ENCODE results near the gene FIG4.
"Not testable (repeated sequence)": the region's sequence is repeated elsewhere in the genome, so short reads cannot be mapped to it uniquely, and the experiment has no call there.

The FIG4 gene

DNA sequence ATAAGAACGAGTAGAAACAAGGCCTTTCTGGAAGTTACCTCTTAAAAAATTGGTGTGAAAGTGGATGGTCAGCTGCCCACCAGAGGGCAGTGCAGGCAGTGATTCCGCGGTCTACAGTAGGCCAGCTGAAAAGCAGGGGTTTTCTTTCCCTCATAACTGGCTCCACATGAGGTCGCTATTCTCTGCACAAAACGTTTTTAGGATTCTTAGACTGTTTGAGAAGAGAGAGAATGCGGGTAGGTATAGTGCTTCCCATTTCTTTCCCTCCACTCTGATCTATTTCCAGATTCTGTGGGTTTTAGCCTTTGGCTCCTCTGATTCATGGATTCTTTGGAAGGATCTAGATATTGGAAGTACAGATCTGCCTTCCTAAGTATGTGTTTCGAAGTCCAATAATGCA, 14.2 kb downstream of the FIG4 start:
- peak; percentile 80 to 94 (median 88) for DNase-seq

DNA sequence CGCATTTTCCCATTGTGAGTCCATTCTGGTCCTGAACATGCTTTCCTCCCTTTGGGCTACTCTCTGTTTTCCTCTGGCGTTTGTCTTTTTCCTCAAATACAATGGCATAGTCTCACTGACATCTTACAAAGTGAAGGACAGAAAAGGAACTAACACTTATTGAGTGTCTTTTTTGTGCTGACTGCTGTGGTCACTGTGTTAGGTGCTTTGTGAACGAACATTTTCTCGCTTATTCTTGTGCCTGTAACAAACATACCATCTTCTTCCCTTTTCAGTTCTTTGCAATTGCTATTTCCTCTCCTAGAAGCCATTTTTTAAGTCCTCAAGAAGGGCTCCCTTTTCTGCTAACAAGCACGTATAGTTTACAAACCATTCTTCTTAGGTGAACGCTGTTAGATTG, 15.4 kb downstream of the FIG4 start:
- DNase-seq = no peak

DNA sequence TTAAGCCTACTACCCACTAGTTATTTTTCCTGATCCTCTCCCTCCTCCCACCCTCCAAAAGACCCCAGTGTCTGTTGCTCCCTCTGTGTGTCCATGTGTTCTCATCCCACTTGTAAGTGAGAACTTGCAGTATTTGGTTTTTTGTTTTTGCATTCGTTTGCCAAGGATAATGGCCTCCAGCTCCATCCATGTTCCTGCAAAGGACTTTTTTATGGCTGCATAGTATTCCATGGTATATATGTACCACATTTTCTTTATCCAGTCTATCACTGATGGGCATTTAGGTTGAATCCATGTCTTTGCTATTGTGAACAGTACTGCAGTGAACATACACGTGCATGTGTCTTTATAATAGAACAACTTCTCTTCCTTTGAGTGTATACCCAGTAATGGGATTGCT, 17.0 kb downstream of the FIG4 start:
- DNase-seq = not testable (repeated sequence)

DNA sequence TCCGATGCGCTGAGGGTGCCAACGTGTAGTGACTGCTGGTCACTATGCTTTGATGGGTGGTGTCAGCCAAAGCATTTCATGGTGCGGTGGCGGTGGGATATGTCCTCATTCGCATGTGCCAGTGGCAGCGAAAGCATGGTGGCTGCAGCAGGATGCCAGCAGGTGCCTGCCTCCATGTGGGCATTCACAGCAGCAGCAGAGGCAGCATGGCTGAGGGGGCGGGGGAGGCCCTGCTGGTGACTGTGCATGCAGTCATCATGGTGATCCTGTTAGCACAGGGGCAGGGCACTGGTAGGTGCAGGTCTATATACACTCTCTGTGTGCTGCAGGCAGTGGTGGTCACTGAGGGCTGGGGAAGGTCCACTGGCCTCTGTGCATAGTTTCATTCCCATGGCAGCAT, 22.0 kb downstream of the FIG4 start:
- no peak for DNase-seq

DNA sequence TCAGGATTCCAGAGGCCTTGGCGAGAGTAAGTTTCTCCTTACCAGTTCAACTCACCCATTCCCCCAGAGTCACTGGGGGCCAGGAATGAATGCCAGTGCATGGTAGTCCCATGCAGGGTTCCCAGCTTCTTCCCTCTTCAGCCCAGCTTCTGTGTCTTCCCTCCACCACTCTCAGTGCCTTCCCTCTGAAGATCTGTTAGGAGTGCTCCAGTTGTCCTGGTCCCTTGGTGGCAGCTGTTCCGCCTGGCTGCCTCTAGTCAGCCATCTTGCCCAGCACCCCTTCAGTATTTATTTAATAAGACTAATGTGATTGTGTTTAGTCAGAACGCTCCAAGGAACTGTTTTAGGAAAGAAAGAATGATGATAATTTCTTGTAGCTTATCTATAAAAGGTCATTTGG, 23.1 kb downstream of the FIG4 start:
- peak in 2 of 3 experiments; percentile 32 to 63 for DNase-seq

DNA sequence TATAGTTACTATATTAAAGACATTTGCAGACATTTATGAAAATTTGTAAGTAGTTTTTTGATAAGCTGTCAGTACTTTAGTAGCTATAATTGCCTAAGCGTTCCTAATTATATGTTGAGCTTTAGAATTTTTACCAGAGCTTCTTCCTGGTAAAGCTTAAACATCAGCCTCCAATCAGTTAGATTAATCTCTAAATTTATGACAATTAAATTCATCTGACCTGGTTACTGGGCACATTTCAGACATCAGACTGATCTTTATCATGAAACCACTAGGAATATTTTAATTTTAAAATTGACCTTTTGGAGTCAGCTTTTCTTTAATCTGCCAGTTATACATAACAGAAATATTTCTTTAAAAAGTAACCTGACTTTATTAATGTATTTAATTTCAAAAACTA, 23.5 kb downstream of the FIG4 start:
- no peak for DNase-seq

DNA sequence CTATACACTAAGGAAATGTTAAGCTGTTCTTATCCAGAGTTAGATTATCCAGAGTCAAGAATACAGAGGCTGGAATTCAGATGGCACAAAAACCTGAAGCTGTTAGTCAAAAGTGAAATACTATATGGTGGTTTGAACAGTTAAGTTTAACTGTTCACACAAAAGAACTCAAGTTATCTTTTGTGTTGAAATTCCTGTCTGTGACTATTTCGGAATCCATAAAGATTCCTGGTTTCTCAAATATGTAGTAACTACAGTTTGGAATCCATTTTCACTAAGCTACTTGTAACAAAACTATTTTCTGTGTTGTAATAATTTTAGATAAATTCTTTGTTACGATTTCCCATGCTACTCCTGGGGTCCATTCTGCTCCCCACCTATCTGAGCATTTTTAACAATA, 24.5 kb downstream of the FIG4 start:
- no peak for DNase-seq

DNA sequence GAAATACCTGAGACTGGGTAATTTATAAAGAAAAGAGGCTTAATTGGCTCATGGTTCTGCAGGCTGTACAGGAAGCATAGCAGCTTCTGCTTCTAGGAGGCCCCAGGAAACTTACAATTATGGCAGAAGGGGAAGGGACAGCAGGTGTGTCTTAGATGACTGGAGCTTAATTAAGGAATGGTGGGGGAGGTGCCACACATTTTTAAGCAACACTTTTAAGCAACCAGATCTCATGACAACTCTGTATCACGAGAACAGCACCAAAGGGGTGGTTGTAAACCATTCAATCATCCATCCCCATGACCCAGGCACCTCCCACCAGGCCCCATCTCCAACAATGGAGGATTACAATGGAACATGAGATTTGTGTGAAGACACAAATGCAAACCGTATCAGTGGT, 26.9 kb downstream of the FIG4 start:
- DNase-seq = peak in 1 of 3 experiments; percentile 6

DNA sequence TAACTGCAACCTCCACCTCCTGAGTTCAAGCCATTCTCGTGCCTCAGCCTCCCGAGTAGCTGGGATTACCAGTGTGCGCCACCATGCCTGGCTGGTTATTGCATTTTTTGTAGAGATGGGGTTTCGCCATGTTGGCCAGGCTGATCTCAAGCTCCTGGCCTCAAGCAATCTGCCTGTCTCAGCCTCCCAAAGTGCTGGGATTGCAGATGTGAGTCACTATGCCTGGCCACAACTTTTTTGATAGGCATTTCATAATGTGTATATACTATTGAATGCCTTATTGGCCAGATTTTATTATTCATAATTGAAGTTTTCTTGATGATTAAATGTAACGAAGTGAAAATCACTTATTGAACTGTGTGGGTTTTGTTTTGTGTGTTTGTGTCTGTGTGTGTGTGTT, 27.9 kb downstream of the FIG4 start:
- no peak for DNase-seq

DNA sequence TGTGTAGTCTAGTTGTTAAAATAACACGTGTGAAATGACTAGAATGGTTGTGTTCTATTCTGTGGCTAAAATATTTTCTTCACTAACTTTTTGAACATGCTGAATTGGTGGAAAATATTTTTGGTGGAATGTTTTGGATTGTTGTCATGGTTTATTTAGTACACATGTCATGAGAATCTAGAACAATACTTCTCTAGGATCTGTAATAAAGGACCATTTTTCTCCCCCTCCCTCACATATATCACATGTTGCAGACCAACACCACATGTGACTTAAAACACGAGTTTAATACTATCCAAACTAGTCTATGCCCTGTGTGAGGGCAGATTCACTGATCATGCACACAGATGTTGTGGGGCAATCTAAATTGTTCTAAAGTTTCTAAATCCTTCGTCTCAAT, 29.2 kb downstream of the FIG4 start:
- no peak for DNase-seq

DNA sequence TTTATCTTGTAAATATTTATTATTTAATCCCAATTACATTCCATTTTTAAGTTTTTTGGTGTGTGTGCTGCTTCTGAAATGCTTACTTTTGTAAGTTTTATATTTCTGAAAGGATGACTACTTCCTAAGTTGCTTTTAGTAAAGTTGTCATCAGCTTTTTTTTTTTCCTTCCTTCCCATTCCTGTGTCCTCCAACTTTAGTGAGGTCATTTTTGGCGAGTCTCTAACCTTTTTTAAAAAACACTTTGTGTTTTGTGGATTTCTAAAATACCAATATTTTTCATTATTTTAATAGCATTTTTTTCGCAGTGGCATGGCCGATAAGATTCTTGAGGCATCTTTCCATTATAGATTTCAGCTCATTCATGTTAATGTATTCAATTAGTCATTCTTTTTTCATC, 30.9 kb downstream of the FIG4 start:
- no peak for DNase-seq

DNA sequence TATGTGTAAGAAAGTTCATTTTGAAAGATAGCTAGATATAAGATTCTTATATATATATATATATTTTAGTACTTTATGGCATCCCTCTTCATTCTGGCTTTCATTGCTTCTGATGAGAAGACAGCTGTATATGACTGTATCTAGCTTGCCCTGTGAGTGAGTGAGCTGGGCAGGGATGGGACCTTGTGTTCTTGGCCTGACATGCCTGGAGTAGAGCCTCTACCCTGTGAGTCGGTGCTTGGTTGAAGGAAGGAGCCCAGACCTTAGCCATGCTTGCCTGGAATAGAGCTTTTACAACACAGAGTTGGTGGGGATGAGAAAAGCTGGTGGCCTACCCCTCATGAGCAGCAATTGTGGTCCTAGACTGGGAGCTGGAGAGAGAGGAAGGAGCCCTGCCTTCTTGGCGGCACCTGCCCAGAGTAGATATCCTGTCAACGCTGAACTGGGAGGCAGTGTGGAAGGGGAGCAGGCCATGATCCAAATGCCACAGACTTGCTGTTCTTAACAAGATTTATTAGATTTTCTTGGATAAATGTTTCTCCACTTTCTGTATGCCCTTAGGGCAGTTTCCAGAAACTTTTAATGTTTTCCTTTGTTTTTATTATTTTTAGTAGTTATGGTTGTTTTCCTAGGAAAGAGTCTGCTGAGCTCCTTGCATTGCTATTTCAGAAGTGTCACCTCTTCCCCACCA, 31.6 kb downstream of the FIG4 start:
- DNase-seq = no peak

DNA sequence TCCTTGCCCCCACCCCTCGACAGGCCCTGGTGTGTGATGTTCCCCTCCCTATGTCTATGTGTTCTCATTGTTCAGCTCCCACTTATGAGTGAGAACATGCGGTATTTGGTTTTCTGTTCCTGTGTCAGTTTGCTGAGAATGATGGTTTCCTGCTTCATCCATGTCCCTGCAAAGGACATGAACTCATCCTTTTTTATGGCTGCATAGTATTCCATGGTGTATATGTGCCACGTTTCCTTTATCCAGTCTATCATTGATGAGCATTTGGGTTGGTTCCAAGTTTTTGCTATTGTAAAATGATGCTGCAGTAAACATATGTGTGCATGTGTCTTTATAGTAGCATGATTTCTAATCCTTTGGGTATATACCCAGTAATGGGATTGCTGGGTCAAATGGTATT, 34.2 kb downstream of the FIG4 start:
- DNase-seq = not testable (repeated sequence)

DNA sequence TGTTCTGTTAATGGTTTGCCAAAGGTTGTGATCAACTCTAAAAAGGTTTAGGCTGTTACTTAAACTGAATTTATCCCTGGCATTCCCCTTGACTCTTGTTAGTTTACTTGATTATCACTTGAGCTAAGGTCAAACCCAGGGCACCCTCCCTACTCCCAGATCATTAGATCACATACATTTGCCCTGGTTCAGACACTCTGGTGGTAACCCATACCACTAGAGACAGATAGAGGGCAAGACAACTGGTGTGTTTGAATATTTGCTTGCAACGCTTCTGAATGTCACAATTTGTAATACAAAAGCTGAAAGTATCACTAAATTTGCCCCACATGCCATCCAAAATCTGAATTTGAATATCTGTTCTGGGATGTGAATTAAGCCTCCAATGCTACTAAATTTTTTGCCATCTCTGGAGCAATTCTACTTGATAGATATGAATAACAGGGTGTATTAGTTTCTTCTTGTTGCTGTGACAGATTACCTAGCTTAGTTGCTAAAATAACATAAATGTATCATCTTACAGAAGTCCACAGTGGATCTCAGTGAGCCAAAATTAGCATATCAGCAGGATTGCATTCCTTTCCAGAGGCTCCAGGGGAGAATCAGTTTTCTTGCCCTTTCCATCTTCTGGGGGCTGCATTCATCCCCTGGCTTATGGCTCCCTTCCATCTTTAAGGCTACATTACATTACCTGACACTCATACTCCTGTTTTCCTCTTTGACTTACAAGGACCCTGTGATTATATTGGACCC, 45.4 kb downstream of the FIG4 start:
- no peak for DNase-seq

DNA sequence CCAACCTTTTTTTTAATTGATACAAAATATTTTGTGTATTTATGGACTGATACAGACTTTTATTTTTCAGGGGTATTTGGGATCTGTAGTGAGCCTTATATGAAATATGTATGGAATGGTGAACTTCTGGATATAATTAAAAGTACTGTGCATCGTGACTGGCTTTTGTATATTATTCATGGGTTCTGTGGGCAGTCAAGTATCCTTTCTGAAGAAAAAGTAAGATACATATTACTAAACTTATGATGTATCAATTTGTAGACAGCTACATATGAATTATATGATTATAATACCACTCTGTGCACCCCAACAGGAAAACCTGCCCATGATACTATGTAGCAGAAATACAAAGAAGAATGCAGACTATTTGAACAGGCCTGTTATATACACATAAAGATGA, 47.2 kb downstream of the FIG4 start:
- DNase-seq = no peak

DNA sequence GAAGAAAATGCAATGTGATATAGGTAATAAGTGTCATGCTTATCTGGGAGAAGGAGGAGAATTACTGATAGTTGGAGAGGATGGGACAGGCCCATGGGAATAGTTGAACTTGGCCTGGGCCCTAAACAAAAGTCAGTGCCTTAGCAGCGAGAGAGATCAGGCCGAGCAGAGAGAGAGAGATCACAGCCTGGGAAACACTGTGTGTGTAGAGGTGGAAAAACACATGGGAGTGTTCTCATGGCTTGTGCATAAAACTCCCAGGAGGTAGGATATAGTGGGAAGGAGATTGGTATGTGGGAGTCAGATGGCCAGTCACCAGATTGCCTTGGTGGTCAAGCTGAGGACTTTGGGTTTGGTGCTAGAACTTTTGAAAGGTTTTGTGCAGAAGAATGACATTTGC, 47.6 kb downstream of the FIG4 start:
- DNase-seq = no peak

DNA sequence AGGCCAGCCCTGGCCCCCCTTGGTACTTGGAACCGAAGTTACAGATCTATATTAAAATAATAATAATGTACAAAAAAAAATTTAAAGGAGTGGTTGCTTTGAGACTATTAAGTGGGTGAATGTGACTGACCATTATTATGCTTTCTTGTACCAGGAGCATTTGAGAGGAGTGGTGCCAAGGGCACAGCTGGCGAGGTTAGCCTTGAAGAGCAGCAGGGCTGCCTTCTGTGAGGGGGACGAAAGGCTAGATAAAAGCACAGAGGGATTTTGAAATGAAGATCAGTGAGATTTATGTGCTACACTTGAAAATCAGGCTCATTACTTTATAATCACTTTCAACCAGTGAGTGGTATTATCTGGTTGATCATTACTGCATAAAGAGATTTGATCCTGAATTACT, 48.6 kb downstream of the FIG4 start:
- DNase-seq = no peak

DNA sequence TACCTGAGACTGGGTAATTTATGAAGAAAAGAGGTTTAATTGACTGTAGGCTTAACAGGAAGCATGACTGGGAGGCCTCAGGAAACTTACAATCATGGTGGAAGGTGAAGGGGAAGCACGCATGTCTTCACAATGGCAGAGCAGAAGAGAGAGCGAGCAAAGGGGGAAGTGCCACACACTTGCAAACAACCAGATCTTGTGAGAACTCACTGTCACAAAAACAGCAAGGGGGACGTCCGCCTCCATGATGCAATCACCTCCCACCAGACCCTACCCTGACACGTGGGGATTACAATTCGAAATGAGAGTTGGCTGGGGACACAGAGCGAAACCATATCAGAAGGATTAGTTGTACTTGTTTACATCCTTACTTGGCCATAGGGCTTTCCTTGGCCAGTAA, 49.7 kb downstream of the FIG4 start:
- no peak for DNase-seq

DNA sequence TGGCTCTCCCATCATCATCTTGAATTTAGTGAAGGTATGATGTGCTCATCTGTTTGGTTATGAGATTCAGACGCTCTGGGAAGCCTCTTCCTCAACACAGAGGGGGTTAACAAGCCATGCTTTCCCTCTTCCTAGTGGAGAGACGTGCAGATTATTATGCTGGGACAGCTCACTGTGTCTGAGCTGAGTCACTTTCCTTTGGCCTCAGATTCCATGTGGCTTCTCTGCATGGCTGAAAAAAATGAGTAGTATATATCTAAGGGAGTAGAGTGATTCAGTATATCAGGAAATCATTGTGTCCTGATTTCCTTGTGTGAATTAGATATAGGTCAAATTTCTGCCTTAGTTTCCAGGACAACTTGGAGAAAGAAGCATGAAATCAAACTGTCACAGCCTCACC, 52.6 kb downstream of the FIG4 start:
- no peak for DNase-seq

DNA sequence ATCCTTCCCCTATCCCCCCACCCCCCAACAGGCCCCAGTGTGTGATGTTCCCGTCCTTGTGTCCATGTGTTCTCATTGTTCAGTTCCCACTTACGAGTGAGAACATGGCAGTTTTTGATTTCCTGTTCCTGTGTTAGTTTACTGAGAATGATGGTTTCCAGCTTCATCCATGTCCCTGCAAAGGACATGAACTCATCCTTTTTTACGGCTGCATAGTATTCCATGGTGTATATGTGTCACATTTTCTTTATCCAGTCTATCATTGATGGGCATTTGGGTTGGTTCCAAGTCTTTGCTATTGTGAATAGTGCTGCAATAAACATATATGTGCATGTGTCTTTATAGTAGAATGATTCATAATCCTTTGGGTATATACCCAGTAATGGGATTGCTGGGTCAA, 53.7 kb downstream of the FIG4 start:
- not testable (repeated sequence) for DNase-seq

DNA sequence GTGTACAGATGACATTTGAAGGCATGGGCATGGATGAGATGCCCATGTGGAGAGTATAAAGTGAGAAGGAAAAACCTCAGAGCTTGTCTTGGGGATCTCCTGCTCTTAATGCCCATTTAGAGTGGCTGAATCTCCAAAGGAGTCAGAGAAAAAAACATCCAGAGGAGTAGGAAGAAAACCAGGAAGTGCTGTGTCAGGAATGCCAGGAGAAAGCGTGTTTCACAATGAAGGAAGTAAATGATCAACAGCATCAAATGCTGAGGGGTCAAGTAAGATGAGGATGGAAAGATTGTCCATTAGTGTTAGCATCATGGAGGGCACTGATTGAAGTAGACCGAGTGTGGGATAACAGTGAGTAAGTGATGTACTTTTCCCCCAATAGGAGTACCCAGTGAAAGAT, 56.1 kb downstream of the FIG4 start:
- no peak for DNase-seq

DNA sequence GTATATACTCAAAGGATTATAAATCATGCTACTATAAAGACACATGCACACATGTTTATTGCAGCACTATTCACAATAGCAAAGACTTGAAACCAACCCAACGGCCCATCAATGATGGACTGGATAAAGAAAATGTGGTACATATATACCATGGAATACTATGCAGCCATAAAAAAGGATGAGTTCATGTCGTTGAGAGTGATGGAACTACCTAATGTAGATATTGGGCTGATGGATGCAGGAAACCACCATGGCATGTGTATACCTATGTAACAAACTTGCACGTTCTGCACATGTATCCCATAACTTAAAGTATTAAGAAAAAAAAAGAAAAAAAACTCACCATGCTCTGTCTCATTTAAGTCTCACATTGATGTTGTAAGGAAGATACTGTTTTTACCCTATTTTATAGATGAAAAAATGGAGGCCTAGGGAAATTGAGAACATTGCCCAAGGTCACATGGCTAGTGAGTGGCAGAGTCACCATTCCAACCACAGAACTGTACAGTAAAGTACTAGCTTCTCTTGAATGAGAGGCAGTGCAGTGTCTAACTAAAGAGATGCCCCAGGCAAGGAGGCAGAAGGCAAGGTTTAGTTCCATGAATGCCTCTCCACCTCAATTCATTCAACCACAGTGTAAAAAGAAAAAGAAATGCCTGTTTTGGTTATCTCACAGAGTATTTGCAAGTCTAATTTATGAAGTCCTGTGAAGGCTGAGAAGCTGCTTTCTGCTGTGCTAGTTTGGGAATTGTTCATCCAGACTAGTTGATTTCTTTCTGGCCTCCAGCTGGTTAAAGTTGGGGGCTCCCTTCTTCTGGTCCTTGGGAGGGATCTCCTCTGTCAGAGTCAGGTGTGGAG, 68.2 kb downstream of the FIG4 start:
- DNase-seq = no peak

DNA sequence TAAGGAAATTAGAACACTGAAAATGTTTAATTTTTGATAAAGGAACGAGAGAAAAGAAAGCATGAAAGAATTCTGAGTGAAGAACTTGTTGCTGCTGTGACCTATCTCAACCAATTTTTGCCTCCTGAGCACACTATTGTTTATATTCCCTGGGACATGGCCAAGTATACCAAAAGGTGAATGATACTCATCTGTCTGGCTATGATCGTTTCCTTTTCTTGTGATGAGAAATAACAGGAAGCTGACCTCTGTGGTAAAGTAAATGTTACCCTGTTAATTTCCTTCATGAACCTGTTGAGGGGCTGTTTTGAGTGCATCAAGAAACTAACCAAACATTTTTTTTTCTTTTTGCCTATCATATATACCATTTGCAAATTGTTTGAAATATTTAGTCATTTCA, 69.1 kb downstream of the FIG4 start:
- DNase-seq = no peak

DNA sequence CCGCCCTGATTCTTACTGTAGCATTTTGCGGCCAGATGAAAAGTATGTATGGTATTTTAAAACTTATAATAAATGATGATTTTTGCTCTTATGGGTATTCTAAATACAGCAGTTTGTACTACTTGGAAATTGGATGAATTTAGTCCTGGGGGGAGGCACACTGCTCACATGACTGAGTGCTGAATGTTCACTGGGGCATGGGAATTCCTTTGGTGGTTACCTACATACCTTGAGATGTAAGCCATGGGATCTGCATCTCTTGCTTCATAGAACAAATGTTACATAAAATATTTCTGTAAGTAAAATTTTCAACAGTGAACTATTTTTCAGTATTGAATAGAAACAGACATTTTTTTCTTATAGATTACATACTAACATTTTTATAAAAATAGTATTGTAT, 71.1 kb downstream of the FIG4 start:
- no peak for DNase-seq

All from NCI-H1417 (cell line).